Right lung (tissue), 5 donors: Measurements from ENCODE around the gene ZNF70. TPM values are rescaled to one million over a fixed set of nuclear protein-coding genes. Genes with fewer than 3 reads are reported as not detected.

Source experiments
- DNase-seq, 2 donors: peaks; one replicate each; pipeline ENCODE4 v3.0.0-alpha.2; 2013
- polyA plus RNA-seq, 5 donors: library from polyadenylated mRNA; unstranded; fragments of 120-200 nt; gene quantifications; one replicate each; pipeline versions ENCODE4 v1.2.1 to v1.2.3, GENCODE V29; 2013; ENCODE audit warnings: inconsistent platforms in 1 of 5, low replicate concordance in 1 of 5; ENCODE audit not compliant: insufficient read length in 5 of 5, insufficient read depth in 1 of 5

ZNF70 gene
- polyA plus RNA-seq, 5 donors = 6.8 to 10.0 (median 7.1) TPM

- DNase-seq = no peak
Observed at GRCh38 chr22:23695571-23696325, 55.2 kb downstream of the ZNF70 start.

- DNase-seq = no peak
Observed at GRCh38 chr22:23695141-23695540, 55.8 kb downstream of the ZNF70 start.

GRCh38 chr22:23693979-23694680, 56.8 kb downstream of the ZNF70 start:
- no peak for DNase-seq

- no peak for DNase-seq
Observed at GRCh38 chr22:23692598-23693291, 58.2 kb downstream of the ZNF70 start.

- DNase-seq = no peak
Observed at GRCh38 chr22:23691748-23692423, 59.0 kb downstream of the ZNF70 start.

- DNase-seq = no peak
Observed at GRCh38 chr22:23690713-23691112, 60.2 kb downstream of the ZNF70 start, which contains the start of gene RGL4. Gene RGL4 (plus strand): TSS chr22:23691013. CDS start chr22:23692031, 1,018 bp downstream.

GRCh38 chr22:23689414-23689813, 61.5 kb downstream of the ZNF70 start:
- no peak for DNase-seq

Other genes with a start within 250 kb of the ZNF70 start
- gene IGLL1, start 170.8 kb downstream of the ZNF70 start, polyA plus RNA-seq = 1 to 10 TPM in 2 of 5 donors, under 1 TPM in 3; 0.28 to 1.8 (median 0.47) TPM
- 1 to 10 TPM; 2.5 to 5.1 (median 3.2) TPM for gene DRICH1, start 118.8 kb downstream of the ZNF70 start, polyA plus RNA-seq
- 1 to 10 TPM; 2.7 to 5.0 (median 4.1) TPM for gene RGL4, start 60.1 kb downstream of the ZNF70 start, polyA plus RNA-seq
- under 1 TPM in 3 of 5 donors, not detected in 2; 0.61 to 0.91 (median 0.76) TPM for gene VPREB3, start 3.3 kb upstream of the ZNF70 start, polyA plus RNA-seq
- gene C22orf15, start 11.9 kb upstream of the ZNF70 start, polyA plus RNA-seq = 1 to 10 TPM; 3.7 to 8.6 (median 7.2) TPM
- 10 to 100 TPM; 18.4 to 38.4 (median 24.0) TPM for gene CHCHD10, start 16.9 kb upstream of the ZNF70 start, polyA plus RNA-seq
- gene MMP11, start 21.7 kb upstream of the ZNF70 start, polyA plus RNA-seq = 10 to 100 TPM in 2 of 5 donors, 1 to 10 TPM in 3; 7.5 to 12.5 (median 9.4) TPM
- gene SMARCB1, start 35.9 kb upstream of the ZNF70 start, polyA plus RNA-seq = 100 to 1,000 TPM; 142 to 157 (median 143) TPM
- gene DERL3, start 87.9 kb upstream of the ZNF70 start, polyA plus RNA-seq = 1 to 10 TPM; 3.5 to 5.3 (median 3.9) TPM
- gene SLC2A11, start 106.8 kb upstream of the ZNF70 start, polyA plus RNA-seq = 10 to 100 TPM; 14.9 to 24.0 (median 19.8) TPM
- 100 to 1,000 TPM; 112 to 314 (median 160) TPM for gene MIF, start 143.3 kb upstream of the ZNF70 start, polyA plus RNA-seq
- 10 to 100 TPM in 2 of 5 donors, 1 to 10 TPM in 3; 7.1 to 23.0 (median 9.4) TPM for gene GSTT2B, start 210.1 kb upstream of the ZNF70 start, polyA plus RNA-seq
- gene DDTL, start 215.8 kb upstream of the ZNF70 start, polyA plus RNA-seq = 10 to 100 TPM in 3 of 5 donors, 1 to 10 TPM in 2; 7.1 to 10.8 (median 10.1) TPM
- gene DDT, start 223.3 kb upstream of the ZNF70 start, polyA plus RNA-seq = 10 to 100 TPM; 46.9 to 87.1 (median 62.7) TPM
- gene GSTT2, start 229.0 kb upstream of the ZNF70 start, polyA plus RNA-seq = 1 to 10 TPM in 3 of 5 donors, not detected in 2; 1.5 to 2.0 (median 1.9) TPM